GM18951 (cell line): ENCODE results near the gene FOXN3.

Experiments
- POLR2A ChIP-seq: IDR thresholded peaks from 4 replicates; pipeline ENCODE4 v1.6.1; 2011; ENCODE audit warnings: mild to moderate bottlenecking; ENCODE audit not compliant: insufficient read length, insufficient read depth; ENCODE audit errors: extremely low read depth
- in situ Hi-C: fragments of 300-500 bp; cut with MboI; formaldehyde crosslinking; loops from one replicate; pipeline ENCODE4 v1.12.0; 2022; ENCODE audit warnings: low sequenced_read_pairs, mixed read lengths, inconsistent platforms; ENCODE audit not compliant: unreplicated experiment

Gene FOXN3

GRCh38 chr14:89382901-89383845 lies 33.9 kb downstream of the FOXN3 start:
- in situ Hi-C loops, result no loop called here
- no peak for TF ChIP-seq POLR2A

GRCh38 chr14:89382487-89382886 lies 34.5 kb downstream of the FOXN3 start:
- in situ Hi-C loops, result no loop called here

GRCh38 chr14:89379891-89380820 lies 36.9 kb downstream of the FOXN3 start:
- TF ChIP-seq POLR2A, result no peak
- in situ Hi-C loops, result no loop called here

More at GRCh38 chr14:89382487-89382886, 34.5 kb downstream of the FOXN3 start:
- no peak for TF ChIP-seq POLR2A

GRCh38 chr14:89379006-89379405 lies 38.0 kb downstream of the FOXN3 start:
- TF ChIP-seq POLR2A, result no peak
- in situ Hi-C loops, result no loop called here

GRCh38 chr14:89378119-89378518 lies 38.9 kb downstream of the FOXN3 start:
- no peak for TF ChIP-seq POLR2A
- in situ Hi-C loops, result no loop called here

GRCh38 chr14:89377544-89377943 lies 39.5 kb downstream of the FOXN3 start:
- in situ Hi-C loops, result no loop called here
- TF ChIP-seq POLR2A, result no peak

GRCh38 chr14:89374908-89375307 lies 42.1 kb downstream of the FOXN3 start:
- in situ Hi-C loops, result no loop called here
- TF ChIP-seq POLR2A, result no peak

GRCh38 chr14:89373185-89373584 lies 43.8 kb downstream of the FOXN3 start:
- no peak for TF ChIP-seq POLR2A
- in situ Hi-C loops, result no loop called here

- no peak for TF ChIP-seq POLR2A
- in situ Hi-C loops, result no loop called here
Observed at GRCh38 chr14:89372512-89372883, 44.5 kb downstream of the FOXN3 start.

- in situ Hi-C loops, result no loop called here
- TF ChIP-seq POLR2A, result no peak
Observed at GRCh38 chr14:89371585-89372511, 45.2 kb downstream of the FOXN3 start.

GRCh38 chr14:89370781-89371180 lies 46.3 kb downstream of the FOXN3 start:
- in situ Hi-C loops, result no loop called here
- no peak for TF ChIP-seq POLR2A

- TF ChIP-seq POLR2A, result no peak
- in situ Hi-C loops, result no loop called here
Observed at GRCh38 chr14:89370381-89370780, 46.7 kb downstream of the FOXN3 start.
